22Rv1 (cell line): ENCODE measurements around the gene EIF3A.

Source experiments
- CTCF ChIP-seq: fragments of 450-650 bp; IDR thresholded peaks from 2 replicates; pipeline ENCODE4 v1.5.1; 2017; ENCODE audit warnings: mild to moderate bottlenecking
- ZFX ChIP-seq: fragments of 450-650 bp; IDR thresholded peaks from 2 replicates; pipeline ENCODE4 v1.6.1; 2017; ENCODE audit warnings: antibody characterized with exemption, borderline replicate concordance

GRCh38 chr10:118997379-118997778, 83.2 kb downstream of the EIF3A start:
- no peak for TF ChIP-seq CTCF
- no peak for TF ChIP-seq ZFX
